GM04504 (cell line): ENCODE measurements around the gene CARD8.

Source experiments
- DNase-seq: peaks from one replicate; pipeline ENCODE4 v3.0.0-alpha.2; 2012; ENCODE audit warnings: low read depth

Gene CARD8

GRCh38 chr19:48210005-48210404, 45.7 kb downstream of the CARD8 start:
- no peak for DNase-seq

GRCh38 chr19:48206397-48207093, 49.2 kb downstream of the CARD8 start:
- no peak for DNase-seq

GRCh38 chr19:48203794-48204628, 51.7 kb downstream of the CARD8 start:
- DNase-seq = peak; percentile 85

GRCh38 chr19:48203222-48203793, 52.4 kb downstream of the CARD8 start:
- DNase-seq = no peak

GRCh38 chr19:48196933-48197665, 58.6 kb downstream of the CARD8 start:
- no peak for DNase-seq

- DNase-seq = no peak
Measured at GRCh38 chr19:48196321-48196763, 59.4 kb downstream of the CARD8 start.

- no peak for DNase-seq
Measured at GRCh38 chr19:48194844-48195830, 60.6 kb downstream of the CARD8 start.

GRCh38 chr19:48194041-48194843, 61.5 kb downstream of the CARD8 start:
- no peak for DNase-seq

- DNase-seq = no peak
Measured at GRCh38 chr19:48192750-48193149, 63.0 kb downstream of the CARD8 start.

- no peak for DNase-seq
Measured at GRCh38 chr19:48190885-48191284, 64.8 kb downstream of the CARD8 start.

- DNase-seq = no peak
Measured at GRCh38 chr19:48190288-48190884, 65.3 kb downstream of the CARD8 start.

- no peak for DNase-seq
Measured at GRCh38 chr19:48186541-48186991, 69.1 kb downstream of the CARD8 start.

GRCh38 chr19:48186015-48186414, 69.7 kb downstream of the CARD8 start:
- DNase-seq = no peak

GRCh38 chr19:48183356-48183755, 72.4 kb downstream of the CARD8 start:
- DNase-seq = no peak

- no peak for DNase-seq
Measured at GRCh38 chr19:48182434-48182833, 73.3 kb downstream of the CARD8 start.

GRCh38 chr19:48181505-48181904, 74.2 kb downstream of the CARD8 start:
- DNase-seq = no peak

- DNase-seq = no peak
Measured at GRCh38 chr19:48176226-48176625, 79.5 kb downstream of the CARD8 start.

GRCh38 chr19:48175578-48175977, 80.1 kb downstream of the CARD8 start:
- DNase-seq = no peak

- DNase-seq = no peak
Measured at GRCh38 chr19:48174445-48175030, 81.2 kb downstream of the CARD8 start.
